Measurements from ENCODE around the gene CD163L1.

CD163L1 gene

GRCh38 chr12:7399089-7399488 lies 44.9 kb downstream of the CD163L1 start:
- Histone ChIP-seq H4K20me1 (ENCODE audit: insufficient read depth, low read length, poor library complexity, severe bottlenecking) (no peaks in the 10 kb centered on the region), H3K9me3 (ENCODE audit: insufficient read depth, low read depth, low read length) (no peaks in the 10 kb centered on the region), H3K9me2 (replicated peaks; ENCODE audit: low read depth, low read length) (no peaks in the 10 kb centered on the region), H3K4me3 (ENCODE audit: low read length, poor library complexity, severe bottlenecking) (no peak overlapping the region), H3K79me2 (ENCODE audit: insufficient read depth, low read length) (no peaks in the 10 kb centered on the region), H3K4me1 (ENCODE audit: insufficient read depth, low read length, poor library complexity, severe bottlenecking) (no peaks in the 10 kb centered on the region), H3K4me2 (ENCODE audit: low read depth, low read length, poor library complexity, severe bottlenecking) (no peak overlapping the region), H3K9ac (ENCODE audit: low read depth, low read length, poor library complexity, severe bottlenecking) (no peak overlapping the region), H2AFZ (ENCODE audit: low read length) (no peak overlapping the region), H3F3A (ENCODE audit: low read depth) (no peaks in the 10 kb centered on the region), H3K36me3 (ENCODE audit: insufficient read depth, low read length) (no peaks in the 10 kb centered on the region), H3K27me3 (ENCODE audit: insufficient read depth, low read length, poor library complexity, severe bottlenecking) (no peaks in the 10 kb centered on the region)
- TF ChIP-seq EZH2phosphoT487 (IDR thresholded peaks at IDR 0.05; ENCODE audit: borderline replicate concordance): no peak
- no peak for TF ChIP-seq CTCF (conservative IDR thresholded peaks at IDR 0.05; ENCODE audit: low read length)

- H3K9ac ChIP-seq (ENCODE audit: low read depth, low read length, poor library complexity, severe bottlenecking): no peak overlapping the region
- H3K36me3 ChIP-seq (ENCODE audit: insufficient read depth, low read length): no peaks in the 10 kb centered on the region
- H3K27me3 ChIP-seq (ENCODE audit: insufficient read depth, low read length, poor library complexity, severe bottlenecking): no peaks in the 10 kb centered on the region
- H3K9me3 ChIP-seq (ENCODE audit: insufficient read depth, low read depth, low read length): no peaks in the 10 kb centered on the region
- no peak overlapping the region for H3K4me2 ChIP-seq (ENCODE audit: low read depth, low read length, poor library complexity, severe bottlenecking)
- no peaks in the 10 kb centered on the region for H3K9me2 ChIP-seq (replicated peaks; ENCODE audit: low read depth, low read length)
- H3K4me1 ChIP-seq (ENCODE audit: insufficient read depth, low read length, poor library complexity, severe bottlenecking): no peaks in the 10 kb centered on the region
- no peaks in the 10 kb centered on the region for H3K79me2 ChIP-seq (ENCODE audit: insufficient read depth, low read length)
- TF ChIP-seq EZH2phosphoT487 (IDR thresholded peaks at IDR 0.05; ENCODE audit: borderline replicate concordance) (no peak), CTCF (conservative IDR thresholded peaks at IDR 0.05; ENCODE audit: low read length) (no peak)
- no peak overlapping the region for H2AFZ ChIP-seq (ENCODE audit: low read length)
- H3K4me3 ChIP-seq (ENCODE audit: low read length, poor library complexity, severe bottlenecking): no peak overlapping the region
- H4K20me1 ChIP-seq (ENCODE audit: insufficient read depth, low read length, poor library complexity, severe bottlenecking): no peaks in the 10 kb centered on the region
- H3F3A ChIP-seq (ENCODE audit: low read depth): no peaks in the 10 kb centered on the region
These were observed 47.5 kb downstream of the CD163L1 start for GRCh38 chr12:7396418-7396817.

- Histone ChIP-seq H3K27me3 (ENCODE audit: insufficient read depth, low read length, poor library complexity, severe bottlenecking) (no peaks in the 10 kb centered on the region), H3K9ac (ENCODE audit: low read depth, low read length, poor library complexity, severe bottlenecking) (no peak overlapping the region), H3F3A (ENCODE audit: low read depth) (no peaks in the 10 kb centered on the region), H3K4me1 (ENCODE audit: insufficient read depth, low read length, poor library complexity, severe bottlenecking) (no peaks in the 10 kb centered on the region), H3K4me2 (ENCODE audit: low read depth, low read length, poor library complexity, severe bottlenecking) (no peak overlapping the region), H3K9me2 (replicated peaks; ENCODE audit: low read depth, low read length) (no peaks in the 10 kb centered on the region), H3K9me3 (ENCODE audit: insufficient read depth, low read depth, low read length) (no peaks in the 10 kb centered on the region), H3K4me3 (ENCODE audit: low read length, poor library complexity, severe bottlenecking) (no peak overlapping the region), H2AFZ (ENCODE audit: low read length) (no peak overlapping the region), H3K79me2 (ENCODE audit: insufficient read depth, low read length) (no peaks in the 10 kb centered on the region), H4K20me1 (ENCODE audit: insufficient read depth, low read length, poor library complexity, severe bottlenecking) (no peaks in the 10 kb centered on the region), H3K36me3 (ENCODE audit: insufficient read depth, low read length) (no peaks in the 10 kb centered on the region)
- TF ChIP-seq CTCF (conservative IDR thresholded peaks at IDR 0.05; ENCODE audit: low read length): no peak
- TF ChIP-seq EZH2phosphoT487 (IDR thresholded peaks at IDR 0.05; ENCODE audit: borderline replicate concordance): no peak
These were observed 48.0 kb downstream of the CD163L1 start for GRCh38 chr12:7395950-7396349.
